ENCODE results near the gene TRMT10C.

The TRMT10C gene

GRCh38 chr3:101561630-101562328 lies at the start of gene TRMT10C:
TSS of gene TRMT10C (plus strand) at chr3:101561868. CDS start at chr3:101564782, 2,914 bp downstream.
- H4K20me1 ChIP-seq (ENCODE audit: insufficient read depth, low read length): peaks cover 3% of the 10 kb centered on the region; the same call in 1 of the 2 replicates
- peaks cover 8% of the 10 kb centered on the region; the same call in 1 of the 2 replicates for H3K36me3 ChIP-seq (replicated peaks; ENCODE audit: insufficient read depth, low read length)
- peaks cover 3% of the 10 kb centered on the region for H3F3A ChIP-seq (ENCODE audit: insufficient read depth, low read length)
- no peak for TF ChIP-seq CTCF (IDR thresholded peaks at IDR 0.05; ENCODE audit: low read length)
- no peak for TF ChIP-seq EZH2 (optimal IDR thresholded peaks at IDR 0.05; ENCODE audit: low read depth, low read length)
- no peak for TF ChIP-seq EZH2phosphoT487 (IDR thresholded peaks at IDR 0.05; ENCODE audit: low read length)
- H2AFZ ChIP-seq (ENCODE audit: low read length): peak within 1 kb of the TSS; percentile 48
- peak within 1 kb of the TSS; percentile 71 for H3K9ac ChIP-seq (ENCODE audit: low read length)
- no peaks in the 10 kb centered on the region for H3K27me3 ChIP-seq (replicated peaks; ENCODE audit: insufficient read depth, low read length)
- H3K9me2 ChIP-seq (replicated peaks; ENCODE audit: insufficient read depth, low read length): no peaks in the 10 kb centered on the region
- H3K4me1 ChIP-seq (ENCODE audit: low read length): peaks cover 10% of the 10 kb centered on the region
- H3K79me2 ChIP-seq (ENCODE audit: low read length): peaks cover 51% of the 10 kb centered on the region
- H3K4me2 ChIP-seq (ENCODE audit: low read depth, low read length): peak within 1 kb of the TSS; percentile 81
- DNase-seq: peak; percentile 97
- peak within 1 kb of the TSS; percentile 79 for H3K4me3 ChIP-seq (ENCODE audit: low read length)
- no peaks in the 10 kb centered on the region for H3K9me3 ChIP-seq (replicated peaks; ENCODE audit: insufficient read depth, low read length)
- H3K27ac ChIP-seq (ENCODE audit: low read length): peak within 1 kb of the TSS; percentile 77

- H3K4me3 ChIP-seq (ENCODE audit: low read length): peak overlapping the region; percentile 79
- no peaks in the 10 kb centered on the region; the same call in 1 of the 2 replicates for H3K36me3 ChIP-seq (replicated peaks; ENCODE audit: insufficient read depth, low read length)
- no peaks in the 10 kb centered on the region for H3K9me2 ChIP-seq (replicated peaks; ENCODE audit: insufficient read depth, low read length)
- H3K79me2 ChIP-seq (ENCODE audit: low read length): peaks cover 39% of the 10 kb centered on the region
- no peaks in the 10 kb centered on the region for H3K9me3 ChIP-seq (replicated peaks; ENCODE audit: insufficient read depth, low read length)
- H3K27ac ChIP-seq (ENCODE audit: low read length): peak overlapping the region; percentile 63; the same call in 1 of the 2 replicates
- TF ChIP-seq EZH2 (optimal IDR thresholded peaks at IDR 0.05; ENCODE audit: low read depth, low read length) (no peak), EZH2phosphoT487 (IDR thresholded peaks at IDR 0.05; ENCODE audit: low read length) (no peak), CTCF (IDR thresholded peaks at IDR 0.05; ENCODE audit: low read length) (no peak)
- H2AFZ ChIP-seq (ENCODE audit: low read length): peak overlapping the region; percentile 61
- peak overlapping the region; percentile 90 for H3K4me2 ChIP-seq (ENCODE audit: low read depth, low read length)
- peak overlapping the region; percentile 76 for H3K9ac ChIP-seq (ENCODE audit: low read length)
- DNase-seq: no peak
- H3F3A ChIP-seq (ENCODE audit: insufficient read depth, low read length): peaks cover 2% of the 10 kb centered on the region
- H3K4me1 ChIP-seq (ENCODE audit: low read length): peaks cover 9% of the 10 kb centered on the region
- no peaks in the 10 kb centered on the region for H4K20me1 ChIP-seq (ENCODE audit: insufficient read depth, low read length)
- H3K27me3 ChIP-seq (replicated peaks; ENCODE audit: insufficient read depth, low read length): no peaks in the 10 kb centered on the region
Measured at GRCh38 chr3:101512396-101512645, 49.3 kb upstream of the TRMT10C start.

- Histone ChIP-seq H3K9ac (ENCODE audit: low read length) (peak within 1 kb of the TSS; percentile 76), H3K27me3 (replicated peaks; ENCODE audit: insufficient read depth, low read length) (no peaks in the 10 kb centered on the region), H3K4me3 (ENCODE audit: low read length) (peak within 1 kb of the TSS; percentile 79), H3K79me2 (ENCODE audit: low read length) (peaks cover 37% of the 10 kb centered on the region), H3F3A (ENCODE audit: insufficient read depth, low read length) (peaks cover 7% of the 10 kb centered on the region), H3K4me2 (ENCODE audit: low read depth, low read length) (peak within 1 kb of the TSS; percentile 90), H3K4me1 (ENCODE audit: low read length) (peaks cover 13% of the 10 kb centered on the region), H3K9me3 (replicated peaks; ENCODE audit: insufficient read depth, low read length) (no peaks in the 10 kb centered on the region), H3K27ac (ENCODE audit: low read length) (peak within 1 kb of the TSS; percentile 63; the same call in 1 of the 2 replicates), H3K36me3 (replicated peaks; ENCODE audit: insufficient read depth, low read length) (no peaks in the 10 kb centered on the region; the same call in 1 of the 2 replicates), H4K20me1 (ENCODE audit: insufficient read depth, low read length) (no peaks in the 10 kb centered on the region), H3K9me2 (replicated peaks; ENCODE audit: insufficient read depth, low read length) (no peaks in the 10 kb centered on the region), H2AFZ (ENCODE audit: low read length) (peak within 1 kb of the TSS; percentile 61)
- TF ChIP-seq CTCF (IDR thresholded peaks at IDR 0.05; ENCODE audit: low read length): no peak
- no peak for TF ChIP-seq EZH2phosphoT487 (IDR thresholded peaks at IDR 0.05; ENCODE audit: low read length)
- no peak for TF ChIP-seq EZH2 (optimal IDR thresholded peaks at IDR 0.05; ENCODE audit: low read depth, low read length)
- DNase-seq: peak; percentile 81
Measured at GRCh38 chr3:101512646-101513418, 48.8 kb upstream of the TRMT10C start, which contains the start of gene SENP7. TSS of gene SENP7 (minus strand) at chr3:101513212. CDS start at chr3:101513130, 82 bp downstream.
